Stomach (tissue), 4 donors: ENCODE data around the gene TMEM119.

Experiments used
- POLR2A ChIP-seq, 4 donors: fragments of 450-650 bp; IDR thresholded peaks; one replicate each; pipeline ENCODE4 v1.6.1; 2016; ENCODE audit warnings: antibody characterized with exemption in 4 of 4, control low read depth in 2 of 4, mild to moderate bottlenecking in 1 of 4, moderate library complexity in 1 of 4
- TF ChIP-seq, protein P1 (sequence below), 7 experiments: fragments of 450-650 bp in 4 of 7; fragments of 200-600 bp in 3 of 7; sonication (generic) in 3 of 7; IDR thresholded peaks; one replicate each; pipeline ENCODE4 v1.5.1; 2016 to 2019; ENCODE audit warnings: antibody characterized with exemption in 7 of 7, control low read depth in 2 of 7, mild to moderate bottlenecking in 1 of 7

DNA sequence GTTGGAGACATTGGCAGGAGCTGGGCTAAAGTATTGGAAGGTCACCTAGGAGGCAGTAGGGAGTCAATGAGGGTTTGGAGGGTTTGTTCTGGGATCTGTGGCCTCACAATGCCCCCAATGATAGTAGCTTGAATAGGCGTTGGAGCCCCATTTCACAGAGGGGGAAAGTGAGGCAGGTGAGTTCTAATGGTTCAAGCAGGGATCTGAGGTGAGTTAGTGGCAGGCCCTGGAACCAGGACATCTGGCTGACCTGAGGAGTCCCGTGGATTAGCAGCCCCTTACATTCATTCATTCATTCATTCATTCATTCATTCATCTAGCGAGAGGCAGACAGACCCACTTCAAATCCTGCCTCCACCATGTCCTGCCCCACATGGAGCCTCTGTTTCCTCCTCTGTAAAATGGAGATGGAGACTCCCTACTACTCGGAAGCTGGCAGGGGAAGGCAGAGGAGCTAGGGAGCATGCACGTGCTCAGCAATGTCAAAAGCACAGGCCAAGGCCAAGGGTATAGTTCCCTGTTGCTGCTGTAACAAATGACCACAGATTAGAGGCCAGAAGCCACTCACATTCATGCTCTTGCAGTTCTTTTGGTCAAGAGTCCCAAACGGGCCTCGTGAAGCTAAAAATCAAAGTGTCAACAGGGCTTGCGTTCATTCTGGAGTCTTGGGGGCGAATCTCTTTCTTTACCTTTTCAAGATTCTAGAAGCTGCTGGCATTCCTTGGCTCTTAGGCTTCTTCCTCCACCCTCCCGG is 2.2 kb upstream of the TMEM119 start:
- TF ChIP-seq, protein P1, sequence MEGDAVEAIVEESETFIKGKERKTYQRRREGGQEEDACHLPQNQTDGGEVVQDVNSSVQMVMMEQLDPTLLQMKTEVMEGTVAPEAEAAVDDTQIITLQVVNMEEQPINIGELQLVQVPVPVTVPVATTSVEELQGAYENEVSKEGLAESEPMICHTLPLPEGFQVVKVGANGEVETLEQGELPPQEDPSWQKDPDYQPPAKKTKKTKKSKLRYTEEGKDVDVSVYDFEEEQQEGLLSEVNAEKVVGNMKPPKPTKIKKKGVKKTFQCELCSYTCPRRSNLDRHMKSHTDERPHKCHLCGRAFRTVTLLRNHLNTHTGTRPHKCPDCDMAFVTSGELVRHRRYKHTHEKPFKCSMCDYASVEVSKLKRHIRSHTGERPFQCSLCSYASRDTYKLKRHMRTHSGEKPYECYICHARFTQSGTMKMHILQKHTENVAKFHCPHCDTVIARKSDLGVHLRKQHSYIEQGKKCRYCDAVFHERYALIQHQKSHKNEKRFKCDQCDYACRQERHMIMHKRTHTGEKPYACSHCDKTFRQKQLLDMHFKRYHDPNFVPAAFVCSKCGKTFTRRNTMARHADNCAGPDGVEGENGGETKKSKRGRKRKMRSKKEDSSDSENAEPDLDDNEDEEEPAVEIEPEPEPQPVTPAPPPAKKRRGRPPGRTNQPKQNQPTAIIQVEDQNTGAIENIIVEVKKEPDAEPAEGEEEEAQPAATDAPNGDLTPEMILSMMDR (IDR thresholded peaks at IDR 0.05), result no peak
- TF ChIP-seq POLR2A (IDR thresholded peaks at IDR 0.05), result no peak
